Kidney glomerular epithelial cell (primary cell): ENCODE results near the gene ADAM8.
"Not testable (repeated sequence)": the region's sequence is repeated elsewhere in the genome, so short reads cannot be mapped to it uniquely, and the experiment has no call there.

ENCODE experiments used
- DNase-seq: peaks from one replicate; lab custom pipeline; 2025; lab: John Stamatoyannopoulos, UW

Gene ADAM8

DNA sequence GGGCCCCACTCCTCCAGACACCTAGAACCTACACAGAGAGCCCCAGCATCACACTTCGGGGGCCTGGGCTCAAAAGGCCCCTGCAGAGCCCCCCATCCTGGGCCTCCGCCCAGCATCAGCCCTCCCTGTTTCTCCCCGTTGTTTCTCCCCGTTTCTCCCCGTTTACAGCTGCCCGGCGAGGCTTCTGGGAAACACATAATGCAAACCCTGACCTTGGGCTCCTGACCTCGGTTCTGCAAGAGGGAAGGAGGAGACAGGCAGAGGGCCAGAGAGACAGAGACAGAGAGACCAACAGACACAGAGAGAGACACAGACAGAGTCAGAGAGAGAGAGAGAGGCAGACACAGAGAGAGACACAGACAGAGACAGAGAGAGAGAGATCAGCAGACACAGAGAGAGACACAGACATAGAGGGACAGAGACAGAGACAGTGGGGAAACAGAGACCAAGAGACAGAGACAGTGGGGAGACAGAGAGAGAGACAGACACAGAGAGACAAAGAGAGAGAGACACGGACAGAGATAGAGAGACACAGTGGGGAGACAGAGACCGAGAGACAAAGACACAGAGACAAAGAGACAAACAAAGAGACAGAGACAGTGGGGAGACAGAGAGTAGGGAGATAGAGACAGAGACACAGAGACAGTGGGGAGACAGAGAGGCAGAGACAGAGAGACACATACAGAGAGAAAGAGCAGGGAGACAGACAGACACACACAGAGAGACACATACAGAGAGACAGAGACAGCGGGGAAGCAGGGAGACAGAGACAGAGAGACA is 26.5 kb downstream of the ADAM8 start:
- no peak for DNase-seq

DNA sequence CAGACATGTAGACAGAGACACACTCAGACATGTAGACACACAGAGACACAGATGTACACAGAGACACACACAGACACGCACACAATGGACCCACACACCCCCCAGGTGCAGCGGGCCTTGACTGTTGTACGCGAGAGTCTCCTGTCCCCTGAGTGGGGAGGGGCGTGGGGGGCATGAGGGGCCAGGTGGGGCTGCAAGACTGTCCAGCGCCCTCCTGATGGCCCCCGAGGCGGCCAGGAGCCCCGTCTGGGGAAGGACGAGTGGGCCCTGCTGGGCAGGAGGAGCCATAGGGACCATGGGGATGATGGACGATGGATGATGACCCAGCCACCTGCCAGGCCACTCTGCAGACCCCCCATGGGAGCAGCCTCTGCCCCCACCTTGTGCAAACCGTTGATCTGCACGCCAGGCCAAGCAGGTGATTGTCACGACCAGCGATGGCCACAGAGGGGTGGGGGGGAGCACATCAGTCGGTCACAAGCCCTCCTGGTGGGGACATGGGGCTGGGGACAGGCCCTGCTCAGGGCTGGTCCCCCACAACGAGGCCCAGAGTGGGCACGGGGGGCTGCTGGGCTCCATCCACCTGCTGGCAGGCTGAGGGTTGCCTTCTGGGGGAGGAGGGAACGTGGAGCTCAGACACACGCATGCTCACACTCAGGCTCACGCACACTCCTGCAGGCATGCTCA is 27.4 kb downstream of the ADAM8 start:
- no peak for DNase-seq

DNA sequence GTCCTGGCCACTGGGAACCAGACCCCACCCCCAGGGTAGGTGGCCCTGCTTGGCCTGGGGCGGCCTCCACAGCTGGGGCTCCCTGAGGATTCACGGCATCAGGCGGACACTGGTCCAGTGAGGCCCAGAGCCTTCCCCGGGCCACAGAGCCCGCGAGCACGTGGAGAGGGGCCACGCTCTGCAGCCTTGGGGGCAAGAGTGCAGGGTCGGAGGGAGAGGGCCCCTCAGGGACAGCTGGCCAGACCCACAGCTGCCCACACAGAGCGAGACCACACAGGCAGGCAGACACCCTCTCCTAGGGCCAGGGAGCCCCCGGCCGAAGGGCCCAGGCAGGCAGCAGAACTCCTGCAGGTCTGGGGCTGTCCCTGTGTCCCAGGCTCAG is 28.3 kb downstream of the ADAM8 start:
- no peak for DNase-seq

DNA sequence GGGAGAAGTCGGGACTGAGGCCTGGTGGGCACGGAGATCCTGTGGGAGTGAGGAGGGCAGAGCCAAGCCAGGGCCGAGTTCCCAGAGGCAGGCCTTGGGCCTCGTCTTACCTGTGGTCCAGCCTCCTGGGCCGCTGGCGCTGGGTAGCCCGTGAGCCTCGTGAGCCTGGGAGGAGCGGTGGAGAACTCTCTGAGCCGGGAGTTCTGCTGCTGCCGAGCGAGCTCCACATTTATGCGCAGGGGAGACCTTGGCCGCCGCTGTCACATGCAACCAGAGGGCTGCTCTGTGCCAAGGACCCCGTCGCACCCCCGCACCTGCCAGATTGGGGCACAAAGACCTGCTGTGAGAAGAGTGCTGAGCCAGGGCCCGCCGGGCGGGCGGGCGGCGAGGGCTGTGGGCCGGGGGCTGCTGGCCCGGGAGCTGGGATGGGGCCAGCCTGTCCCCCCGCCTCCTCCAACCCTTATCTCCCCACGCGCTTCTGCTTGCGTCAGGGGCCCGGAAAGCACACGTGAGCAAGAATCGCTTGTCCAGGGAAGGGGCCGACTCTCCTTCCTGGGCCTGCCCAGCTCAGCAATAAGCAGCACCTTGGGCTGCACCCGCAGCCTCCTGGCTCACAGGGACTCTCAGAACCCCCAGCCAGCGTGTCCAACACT is 28.9 kb downstream of the ADAM8 start:
- DNase-seq, result no peak

DNA sequence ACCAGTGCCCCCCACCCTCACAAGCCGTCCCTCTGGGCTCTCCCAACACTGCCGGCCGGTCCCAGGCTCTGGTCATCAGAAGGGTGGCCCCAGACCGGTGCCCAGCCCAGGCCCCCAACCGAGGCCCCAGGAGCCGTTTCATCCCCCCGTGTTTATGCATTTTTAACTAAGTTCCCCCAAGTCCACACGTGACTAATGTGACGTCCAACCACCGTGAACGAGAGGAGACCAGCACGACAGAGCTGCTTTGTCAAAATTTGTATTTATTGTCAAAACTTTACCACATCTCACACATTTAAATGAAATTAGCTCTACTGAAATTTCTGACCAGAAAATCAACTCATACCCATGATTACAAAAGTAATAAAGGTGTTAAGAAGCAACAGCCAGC is 30.4 kb downstream of the ADAM8 start:
- DNase-seq, result no peak

DNA sequence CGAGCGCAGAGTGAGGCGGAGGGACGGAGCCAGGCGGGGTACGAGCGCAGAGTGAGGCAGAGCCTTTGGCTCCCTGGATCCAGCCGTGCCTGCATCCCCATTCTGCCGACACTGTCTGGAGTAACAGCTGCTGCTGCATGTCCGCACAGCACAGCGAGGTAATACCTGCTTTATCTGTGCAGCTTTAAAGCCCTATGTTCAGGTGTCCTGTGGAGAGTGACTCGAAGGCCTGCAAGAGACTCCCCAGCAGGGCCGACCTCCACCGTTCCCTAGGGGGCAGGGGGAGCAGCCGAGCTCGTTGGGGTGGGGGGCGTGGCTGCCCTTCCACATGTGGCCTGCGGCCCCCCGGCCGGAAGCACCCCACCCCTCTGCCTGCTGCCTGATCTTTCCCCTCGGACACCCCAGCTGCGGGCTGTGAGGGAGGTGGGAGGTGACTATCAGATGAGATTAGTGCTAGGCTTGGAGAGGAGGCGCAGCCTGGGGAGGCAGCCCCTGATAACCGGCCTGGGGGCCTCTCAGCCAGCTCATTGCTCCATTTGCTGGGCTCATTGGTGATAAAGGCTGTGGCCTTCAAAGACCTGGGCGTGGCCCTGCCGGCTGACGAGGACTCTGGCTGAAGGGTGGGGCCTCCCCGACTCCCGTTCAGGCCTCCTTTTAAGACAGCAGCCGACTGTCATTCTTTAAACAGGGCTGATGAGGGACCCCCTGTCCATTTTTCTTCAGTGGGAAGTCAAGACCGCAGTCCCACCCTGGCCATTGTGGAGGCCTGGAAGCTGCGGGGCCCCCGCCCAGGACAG is 31.0 kb downstream of the ADAM8 start:
- no peak for DNase-seq

DNA sequence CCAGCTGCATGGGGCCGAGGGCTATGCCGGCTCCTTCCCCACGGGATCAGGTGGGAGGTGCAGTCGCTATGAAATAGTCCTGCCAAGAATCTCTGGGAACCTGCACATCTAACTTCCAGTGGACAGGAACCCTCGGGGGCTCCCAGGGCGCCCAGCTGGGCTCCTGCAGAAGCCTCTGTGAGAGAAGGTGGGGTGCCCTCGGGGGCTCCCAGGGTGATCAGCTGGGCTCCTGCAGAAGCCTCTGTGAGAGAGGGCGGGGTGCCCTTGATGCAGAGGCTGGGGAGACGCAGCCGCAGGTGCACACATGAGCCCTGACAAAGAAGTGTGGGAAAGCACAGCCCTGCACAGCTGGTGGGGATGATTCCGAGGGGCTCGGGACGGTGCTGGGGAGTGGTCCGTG is 33.1 kb downstream of the ADAM8 start:
- no peak for DNase-seq

DNA sequence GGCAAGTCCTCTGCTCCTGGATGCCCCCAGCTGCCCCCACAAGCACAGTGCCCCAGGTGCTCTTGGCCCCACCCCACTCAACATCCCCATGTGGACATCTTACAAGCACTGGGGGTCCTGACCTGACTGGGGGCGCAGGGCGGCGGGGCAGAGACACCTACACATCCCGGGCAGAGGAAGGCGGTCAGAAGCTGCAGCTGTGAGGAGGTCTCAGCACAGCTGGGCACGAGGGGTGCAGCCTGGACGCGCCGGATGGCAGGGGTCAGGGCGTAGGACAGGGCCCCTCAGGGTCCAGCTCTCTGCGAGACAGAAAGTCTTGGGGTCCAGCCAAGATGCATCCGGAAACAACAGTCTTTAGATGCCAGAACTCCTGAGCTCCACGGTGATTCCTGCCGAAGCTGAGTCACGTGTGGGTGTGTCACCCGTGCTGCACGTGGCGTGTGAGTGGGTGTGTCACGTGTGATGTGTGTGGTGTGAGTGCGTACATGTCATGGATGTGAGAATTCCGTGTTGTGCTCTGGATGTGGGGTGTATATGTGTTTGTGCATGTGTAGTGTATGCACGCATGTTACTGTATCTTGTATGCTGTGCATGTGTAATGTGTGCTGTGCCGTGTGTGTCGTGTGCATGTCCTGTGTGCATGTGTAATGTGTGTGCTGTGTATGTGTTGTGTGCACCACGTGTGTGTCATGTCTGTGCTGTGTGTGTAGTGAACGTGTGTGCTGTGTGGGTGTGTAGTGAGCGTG is 33.9 kb downstream of the ADAM8 start:
- DNase-seq, result no peak

DNA sequence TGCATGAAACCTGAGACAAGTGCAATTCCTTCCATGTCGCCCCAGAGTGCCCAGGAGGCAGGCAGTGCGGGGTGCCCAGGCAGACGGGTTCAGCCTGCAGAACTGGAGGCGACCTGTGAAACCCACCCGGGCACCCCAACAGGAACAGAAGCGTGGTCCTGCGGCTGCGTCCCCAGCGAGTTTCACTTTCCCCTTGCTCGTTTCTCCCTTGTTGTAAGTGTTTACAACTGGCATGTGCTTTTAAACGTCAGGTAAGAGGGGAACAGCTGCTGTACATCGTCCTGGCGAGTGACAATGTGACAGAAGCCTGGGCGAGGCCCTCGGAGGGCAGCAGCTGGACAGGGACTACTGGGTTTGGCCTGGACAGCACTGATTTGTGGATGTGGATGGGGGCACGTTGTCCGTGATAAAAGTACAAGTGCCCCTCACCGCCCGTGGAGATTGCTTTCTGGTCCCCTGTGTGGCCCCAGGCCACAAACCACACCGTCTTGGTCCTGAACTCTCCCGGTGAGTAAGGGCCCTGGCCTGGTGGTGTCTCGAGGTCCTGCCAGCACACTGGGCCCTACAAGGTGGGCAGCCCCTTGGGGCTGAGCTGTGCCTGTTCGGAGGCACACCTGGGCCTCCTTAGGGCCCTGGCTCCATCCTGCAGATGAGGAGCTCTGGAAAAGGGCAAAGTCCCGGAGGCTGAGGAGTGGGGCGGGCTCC is 35.0 kb downstream of the ADAM8 start:
- DNase-seq, result no peak

DNA sequence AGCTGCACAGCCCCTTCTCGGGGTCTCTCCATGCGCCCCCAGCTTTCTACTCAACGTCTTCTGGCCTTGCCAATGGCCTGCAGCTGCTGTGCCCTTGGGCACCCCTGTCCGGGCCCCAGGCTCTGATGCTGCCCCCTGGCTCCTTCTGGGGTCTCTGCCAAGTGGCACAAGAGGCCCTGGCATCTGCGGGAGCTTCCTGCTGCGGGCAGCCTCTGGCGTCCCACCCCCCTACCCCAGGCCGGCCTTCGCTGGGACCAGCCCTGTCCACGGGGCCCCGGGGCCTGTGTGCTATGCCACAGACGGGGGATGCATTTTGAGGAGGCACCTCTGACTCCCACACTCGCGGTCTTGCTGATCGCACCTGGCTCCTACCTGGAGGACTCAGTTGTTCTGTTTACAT is 36.7 kb downstream of the ADAM8 start:
- DNase-seq, result no peak

DNA sequence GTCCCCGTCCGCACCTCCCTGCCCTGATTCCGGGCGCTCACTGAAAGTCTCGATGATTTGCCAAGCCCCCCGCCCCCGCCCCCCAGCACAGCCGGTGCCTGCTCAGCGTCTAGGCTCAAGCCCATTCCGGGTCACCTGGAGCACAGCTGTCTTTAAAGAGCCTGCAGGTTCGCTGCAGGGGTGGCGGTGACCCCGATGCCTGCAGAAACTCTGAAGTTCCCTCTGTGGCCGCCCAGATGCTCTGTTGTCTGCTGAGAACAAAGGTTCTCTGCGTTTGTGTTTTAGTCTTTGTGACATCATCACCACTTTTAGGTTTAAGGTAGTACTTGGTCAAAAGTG is 38.2 kb downstream of the ADAM8 start:
- DNase-seq, result no peak

DNA sequence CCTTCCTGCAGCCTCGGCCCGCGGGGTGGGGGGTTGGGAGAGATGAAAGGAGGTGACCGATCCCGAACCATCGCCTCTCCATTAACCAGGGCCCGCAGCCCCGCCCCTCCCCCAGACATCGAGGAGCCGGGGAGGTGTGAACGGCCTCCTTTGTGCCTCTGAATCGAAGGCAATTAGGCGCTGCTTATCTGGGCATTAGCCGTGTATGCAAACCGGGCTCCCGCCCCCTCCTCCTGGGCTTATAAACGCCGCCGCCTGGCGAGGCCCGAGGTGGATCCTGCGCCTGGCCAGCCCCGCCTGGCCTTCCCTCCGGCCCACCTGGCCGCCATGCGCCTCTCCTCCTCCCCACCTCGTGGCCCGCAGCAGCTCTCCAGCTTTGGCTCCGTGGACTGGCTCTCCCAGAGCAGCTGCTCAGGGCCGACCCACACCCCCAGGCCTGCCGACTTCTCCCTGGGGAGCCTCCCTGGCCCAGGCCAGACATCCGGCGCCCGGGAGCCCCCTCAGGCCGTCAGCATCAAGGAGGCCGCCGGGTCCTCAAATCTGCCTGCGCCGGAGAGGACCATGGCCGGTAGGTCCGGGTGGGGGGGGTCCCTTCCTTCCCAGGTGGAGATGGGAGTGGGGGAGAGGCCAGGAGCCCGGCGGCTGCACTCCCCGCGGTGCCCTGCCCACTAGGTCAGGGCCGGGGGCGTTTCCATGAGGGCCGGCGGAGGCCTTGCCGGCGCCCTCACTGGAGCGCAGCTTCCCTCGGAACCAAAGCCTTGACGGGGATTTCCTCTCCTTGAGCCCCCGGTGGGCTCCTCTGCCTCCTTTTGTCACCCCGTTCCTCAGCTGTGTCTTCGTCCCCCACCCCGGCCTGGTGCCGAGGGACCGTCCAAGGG is 38.8 kb downstream of the ADAM8 start, which contains the start of gene VENTX:
TSS of gene VENTX (plus strand) at position 268 of the 878 bp plus-strand sequence. CDS start at position 328, 60 bp downstream.
- no peak for DNase-seq

DNA sequence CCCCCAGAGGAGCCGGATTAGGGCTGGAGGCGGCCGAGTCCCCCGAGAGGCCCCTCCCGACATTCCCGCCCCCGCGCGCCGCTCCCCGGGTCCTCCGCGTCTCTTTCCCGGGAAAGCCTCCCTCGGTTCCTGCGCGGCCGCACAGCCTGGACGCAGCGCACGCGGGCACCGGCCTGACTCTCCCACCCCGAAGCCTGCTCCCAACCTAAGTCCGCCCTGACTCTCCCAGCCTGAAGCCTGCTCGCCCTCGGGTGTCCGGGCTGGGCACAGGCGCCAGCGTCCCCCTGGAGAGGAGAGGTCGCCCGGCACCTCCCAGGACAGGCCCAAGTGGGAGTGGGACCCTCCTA is 39.5 kb downstream of the ADAM8 start:
- no peak for DNase-seq

DNA sequence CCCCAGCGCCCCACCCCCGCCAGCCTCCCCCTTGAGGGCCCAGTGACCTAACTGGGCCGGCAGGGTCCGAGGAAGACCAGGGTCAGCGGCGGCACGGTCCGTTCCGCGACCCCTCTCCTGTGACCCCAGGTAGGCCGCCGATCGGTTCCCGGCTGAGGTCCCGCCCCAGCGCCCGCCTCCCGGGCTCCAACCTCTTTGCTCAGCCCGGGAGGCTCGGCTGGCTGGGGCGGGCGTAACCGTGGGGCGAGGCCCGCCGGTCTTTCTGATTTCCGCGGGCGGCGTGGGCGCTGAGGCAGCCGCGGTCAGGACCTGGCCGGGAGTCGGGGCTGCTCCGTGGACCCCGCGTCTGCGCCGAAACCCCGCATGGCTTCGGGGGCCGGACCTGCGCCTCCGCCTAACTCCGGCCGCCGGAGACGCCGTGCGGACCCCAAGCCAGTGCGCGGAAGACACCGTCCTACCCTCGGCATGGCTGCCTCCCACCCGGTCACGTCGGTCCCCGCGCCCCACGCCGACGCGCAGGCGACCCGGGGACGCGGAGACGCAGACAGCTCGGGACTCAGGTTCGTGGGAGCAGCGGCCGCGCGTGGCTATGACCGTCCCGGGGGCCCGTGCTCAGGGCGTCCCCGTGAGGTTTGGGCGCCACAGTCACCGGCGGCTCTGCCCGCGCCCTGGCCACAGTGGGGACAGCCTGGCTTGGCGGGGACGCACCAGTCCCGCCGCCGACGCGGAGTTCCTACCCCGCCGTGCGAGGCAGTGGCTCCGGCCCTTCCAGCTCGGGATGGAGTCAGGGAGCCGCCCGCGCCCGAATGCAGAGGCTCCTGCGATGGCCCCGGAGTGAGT is 40.0 kb downstream of the ADAM8 start:
- DNase-seq, result no peak

DNA sequence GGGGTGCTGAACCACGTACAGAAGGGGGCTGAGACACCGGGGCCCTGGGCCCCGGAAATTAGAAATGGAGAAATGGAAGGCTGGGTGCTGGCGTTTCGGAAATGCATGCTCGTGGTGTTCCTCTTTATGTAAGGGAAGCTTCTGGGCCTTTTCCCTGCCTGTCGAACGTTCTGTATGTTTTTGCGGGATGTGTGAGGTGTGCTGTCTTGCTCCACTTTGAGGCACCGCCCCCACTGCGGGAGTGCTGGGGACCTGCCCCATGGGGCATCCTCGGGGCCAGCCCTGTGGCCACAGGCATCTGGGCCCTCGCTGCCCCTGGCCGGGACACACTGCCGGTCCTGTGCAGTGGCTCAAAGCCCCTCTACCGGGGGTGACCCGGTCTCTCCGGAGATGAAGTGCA is 40.7 kb downstream of the ADAM8 start:
- DNase-seq, result no peak

DNA sequence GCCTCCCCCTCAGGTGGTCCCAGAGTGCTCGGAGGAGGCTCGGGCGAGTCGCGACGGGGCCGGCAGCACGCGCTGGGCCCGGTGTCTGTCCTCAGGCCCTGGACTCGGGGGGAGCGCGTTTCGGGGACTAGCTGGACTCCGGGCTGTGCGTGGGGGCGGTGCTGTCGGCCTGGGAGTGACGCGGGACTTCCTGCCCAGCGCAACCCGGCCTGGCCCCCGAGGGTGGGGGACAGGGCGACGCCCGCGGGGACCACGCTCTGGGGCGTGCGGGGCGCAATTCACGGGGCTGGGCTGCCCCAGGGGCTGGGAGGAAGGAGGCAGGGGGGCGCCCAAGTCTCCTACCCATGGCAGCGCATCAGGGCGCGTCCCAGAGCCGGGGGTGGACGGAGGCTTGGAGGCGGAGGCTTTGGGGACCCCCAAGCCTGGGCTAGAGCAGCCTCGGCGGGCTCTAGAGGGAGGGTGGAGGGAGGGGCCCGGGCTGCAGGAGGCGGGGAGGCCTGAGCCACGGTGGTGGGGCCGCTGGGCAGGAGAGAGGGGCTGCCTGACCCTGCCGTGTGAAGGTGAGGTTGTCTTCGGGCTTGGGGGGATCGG is 41.3 kb downstream of the ADAM8 start:
- DNase-seq, result no peak

DNA sequence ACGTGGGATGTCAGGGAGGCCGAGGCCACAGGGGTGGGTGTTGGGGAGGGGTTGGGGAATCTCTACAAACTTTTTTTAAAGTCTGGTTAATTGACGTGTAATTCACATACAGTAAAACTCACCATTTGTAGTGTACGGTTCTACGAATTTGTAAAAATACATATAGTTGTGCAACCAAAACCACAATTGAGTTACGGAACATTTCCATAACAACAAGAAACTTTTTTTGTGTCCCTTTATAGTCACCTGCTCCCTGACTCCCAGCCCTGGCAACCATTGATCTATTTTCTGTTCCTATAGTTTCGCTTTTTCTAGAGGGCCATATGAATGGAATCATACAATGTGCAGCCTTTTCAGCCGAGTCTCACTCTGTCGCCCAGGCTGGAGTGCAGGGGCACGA is 41.9 kb downstream of the ADAM8 start:
- not testable (repeated sequence) for DNase-seq

DNA sequence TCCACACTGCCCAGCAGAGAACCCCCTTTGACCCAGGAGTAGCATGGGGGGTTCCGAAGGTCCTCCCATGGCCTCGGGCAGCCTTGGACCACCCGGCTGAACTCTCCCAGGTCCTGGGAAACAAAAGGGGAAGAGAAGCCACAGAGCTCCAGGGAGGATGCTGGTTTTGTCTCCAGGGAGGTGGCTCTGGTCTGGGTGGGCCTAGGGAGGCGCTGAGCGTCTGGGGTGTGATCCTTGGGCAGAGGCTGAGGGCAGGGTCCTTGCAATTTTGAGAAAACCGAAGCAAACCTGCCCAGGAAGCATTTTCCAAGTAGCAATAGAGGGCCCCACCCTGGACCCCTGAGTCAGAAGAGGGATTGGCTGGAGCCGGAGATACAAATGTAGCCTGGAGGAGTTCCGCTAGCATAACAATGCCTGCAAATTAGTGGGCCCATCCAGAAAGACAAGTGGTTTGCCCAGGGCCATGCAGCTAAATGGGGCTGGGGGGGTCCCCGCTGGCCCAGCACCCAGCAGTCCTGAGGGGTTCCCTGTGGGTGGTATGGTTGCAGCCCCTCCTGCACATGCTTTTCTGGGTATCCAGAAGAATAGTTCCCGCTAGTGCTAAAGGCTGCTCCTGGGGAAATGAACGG is 44.6 kb downstream of the ADAM8 start:
- no peak for DNase-seq
